Measurements from ENCODE around the gene SLC46A1.
A peak's percentile ranks its signal among the peaks of the same experiment; 100 is the strongest.
"Not testable (repeated sequence)": the region's sequence is repeated elsewhere in the genome, so short reads cannot be mapped to it uniquely, and the experiment has no call there.

SLC46A1 gene

DNA sequence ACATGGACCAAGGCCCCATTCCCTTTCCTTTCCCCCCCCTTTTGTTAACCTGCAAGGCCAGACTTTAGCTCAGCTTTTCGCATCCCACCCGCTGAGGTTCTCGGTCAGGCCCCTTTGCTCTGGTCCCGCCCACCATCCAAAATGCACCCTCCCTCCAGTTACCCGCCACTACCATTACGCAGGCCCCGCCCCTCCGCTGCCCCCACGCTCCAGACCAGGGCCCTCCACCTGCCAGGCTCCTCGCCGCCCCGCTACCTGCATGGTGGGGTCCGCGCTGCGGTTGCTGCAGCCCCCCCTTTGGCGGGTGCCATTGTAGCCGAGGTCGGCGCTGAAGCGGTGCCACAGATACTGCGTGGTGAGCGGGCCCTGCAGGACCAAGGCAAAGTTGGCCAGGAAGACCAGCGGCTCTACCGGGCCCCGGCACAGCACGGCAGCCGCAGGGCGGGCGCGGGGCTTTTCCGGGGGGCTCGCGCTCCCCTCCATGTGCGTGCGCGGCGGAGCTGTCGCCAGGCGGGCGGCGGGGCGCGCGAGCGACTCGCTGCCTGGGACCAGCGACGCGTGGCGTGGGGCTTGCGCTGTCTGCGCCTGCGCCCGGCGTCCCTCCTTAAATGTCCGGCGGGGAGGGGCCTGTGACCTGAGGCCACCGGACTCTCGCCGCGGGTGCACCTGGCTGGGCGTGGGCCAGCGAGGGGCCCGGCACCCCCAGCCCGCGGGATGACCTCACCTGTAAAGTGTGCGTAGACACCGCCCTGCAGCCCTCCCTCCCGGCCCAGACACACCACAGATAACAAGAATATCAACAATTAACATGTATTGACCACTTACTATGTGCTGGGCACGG, at the start of gene SLC46A1:
Gene SLC46A1, minus strand, starts transcription at position 581 of the 841 bp plus-strand sequence. Its CDS starts 98 bp downstream, at position 483.
- peak; percentile 79 for DNase-seq (ENCODE audit: low spot score)

- DNase-seq (ENCODE audit: low spot score) = no peak
Observed at GRCh38 chr17:28449859-28450258, 43.8 kb upstream of the SLC46A1 start.

- no peak for DNase-seq (ENCODE audit: low spot score)
Observed at GRCh38 chr17:28447396-28447760, 41.4 kb upstream of the SLC46A1 start.

DNA sequence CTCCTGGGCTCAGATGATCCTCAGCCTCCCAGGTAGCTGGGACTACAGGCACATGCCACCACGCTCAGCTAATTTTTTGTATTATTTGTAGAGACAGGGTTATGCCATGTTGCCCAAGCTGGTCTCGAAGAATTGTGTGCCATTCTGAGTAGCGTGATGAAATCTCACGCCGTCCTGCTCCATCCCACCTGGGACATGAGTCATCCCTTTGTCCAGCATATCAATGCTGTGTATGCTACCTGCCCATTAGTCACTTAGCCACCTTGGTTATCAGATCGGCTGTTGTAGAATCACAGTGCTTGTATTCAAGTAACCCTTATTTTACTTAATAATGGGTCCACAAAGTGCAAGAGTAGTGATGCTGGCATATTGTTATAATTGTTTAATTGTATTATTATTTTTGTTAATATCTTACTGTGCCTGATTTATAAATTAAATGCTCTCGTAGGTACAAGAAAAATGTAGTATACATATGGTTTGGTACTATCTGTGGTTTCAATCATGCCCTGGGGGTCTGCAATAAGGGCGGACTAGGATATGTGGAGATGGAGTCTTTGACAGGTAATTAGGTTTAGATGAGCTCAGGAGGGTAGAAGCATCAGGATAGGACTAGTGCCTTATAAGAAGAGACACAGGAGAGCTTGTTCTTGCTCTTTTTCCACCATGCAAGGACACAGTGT, 40.8 kb upstream of the SLC46A1 start:
- DNase-seq (ENCODE audit: low spot score) = no peak

DNA sequence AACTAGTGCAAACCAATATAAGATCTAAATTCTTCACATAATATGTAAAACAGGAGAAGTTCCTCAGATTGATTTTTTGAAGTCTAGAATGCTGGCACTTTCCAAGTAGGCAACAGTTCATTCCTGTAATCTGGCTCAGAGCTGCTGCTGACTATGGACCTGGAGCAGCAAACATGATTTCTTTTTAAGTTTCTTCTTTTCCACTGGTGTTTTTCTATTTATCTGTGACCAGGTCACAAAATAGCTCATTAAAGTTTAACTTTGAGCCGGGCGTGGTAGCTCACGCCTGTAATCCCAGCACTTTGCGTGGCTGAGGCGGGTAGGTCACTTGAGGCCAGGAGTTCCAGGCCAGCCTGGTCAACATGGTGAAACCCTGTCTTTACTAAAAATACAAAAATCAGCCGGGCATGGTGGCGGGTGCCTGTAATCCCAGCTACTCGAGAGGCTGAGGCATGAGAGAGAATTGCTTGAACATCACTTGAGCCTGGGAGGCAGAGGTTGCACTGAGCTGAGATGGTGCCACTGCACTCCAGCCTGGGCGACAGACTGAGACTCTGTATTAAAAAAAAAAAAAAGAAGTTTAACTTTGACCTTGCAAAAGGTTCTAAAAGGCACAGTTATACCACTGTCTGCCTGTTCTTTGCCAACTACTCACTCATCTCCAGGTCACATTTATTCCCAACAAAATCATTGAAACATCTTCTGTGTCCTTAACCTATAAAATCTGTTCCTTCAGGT, 38.1 kb upstream of the SLC46A1 start:
- no peak for DNase-seq (ENCODE audit: low spot score)

DNA sequence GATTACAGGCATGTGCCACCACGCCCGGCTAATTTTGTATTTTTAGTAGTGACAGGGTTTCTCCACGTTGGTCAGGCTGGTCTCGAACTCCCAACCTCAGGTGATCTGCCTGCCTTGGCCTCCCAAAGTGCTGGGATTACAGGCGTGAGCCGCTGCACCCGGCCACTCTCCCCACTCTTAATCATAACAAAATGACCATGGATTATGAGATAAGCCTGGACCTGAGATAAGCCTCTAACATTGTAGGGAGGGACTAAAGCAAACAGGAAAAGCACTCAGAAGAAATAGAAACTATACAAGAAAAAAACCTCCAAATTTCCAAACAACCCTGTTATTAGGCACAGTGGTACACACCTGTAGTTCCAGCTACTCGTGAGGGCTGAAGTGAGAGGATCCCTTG, 28.3 kb upstream of the SLC46A1 start:
- DNase-seq (ENCODE audit: low spot score) = not testable (repeated sequence)

GRCh38 chr17:28433721-28434120, 27.7 kb upstream of the SLC46A1 start:
- DNase-seq (ENCODE audit: low spot score) = no peak

- DNase-seq (ENCODE audit: low spot score) = not testable (repeated sequence)
Observed at GRCh38 chr17:28427982-28428381, 22.0 kb upstream of the SLC46A1 start.

- DNase-seq (ENCODE audit: low spot score) = no peak
Observed at GRCh38 chr17:28427371-28427770, 21.4 kb upstream of the SLC46A1 start.

- DNase-seq (ENCODE audit: low spot score) = peak; percentile 74
Observed at GRCh38 chr17:28426081-28426519, 20.1 kb upstream of the SLC46A1 start.

- DNase-seq (ENCODE audit: low spot score) = no peak
Observed at GRCh38 chr17:28425206-28425605, 19.2 kb upstream of the SLC46A1 start.

DNA sequence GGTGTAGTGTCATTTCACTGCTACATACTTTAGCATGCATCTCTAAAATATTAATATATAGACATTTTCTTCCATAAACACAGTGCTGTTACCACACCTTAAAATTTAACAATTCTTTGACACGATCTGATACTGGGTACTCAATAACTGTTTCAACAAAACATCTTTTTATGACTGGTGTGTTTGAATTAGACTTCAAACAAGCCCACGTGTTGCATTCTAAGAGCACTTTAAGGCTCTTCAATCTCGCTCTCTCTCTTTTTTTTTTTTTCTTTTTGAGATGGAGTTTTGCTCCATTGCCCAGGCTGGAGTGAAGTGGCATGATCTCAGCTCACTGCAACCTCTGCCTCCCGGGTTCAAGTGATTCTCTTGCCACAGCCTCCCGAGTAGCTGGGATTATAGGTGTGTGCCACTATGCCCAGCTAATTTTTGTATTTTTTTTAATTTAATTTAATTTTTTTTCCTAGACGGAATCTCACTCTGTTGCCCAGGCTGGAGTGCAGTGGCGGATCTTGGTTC, 15.8 kb upstream of the SLC46A1 start:
- no peak for DNase-seq (ENCODE audit: low spot score)

- peak; percentile 79 for DNase-seq (ENCODE audit: low spot score)
Observed at GRCh38 chr17:28416703-28417311, 10.8 kb upstream of the SLC46A1 start.

DNA sequence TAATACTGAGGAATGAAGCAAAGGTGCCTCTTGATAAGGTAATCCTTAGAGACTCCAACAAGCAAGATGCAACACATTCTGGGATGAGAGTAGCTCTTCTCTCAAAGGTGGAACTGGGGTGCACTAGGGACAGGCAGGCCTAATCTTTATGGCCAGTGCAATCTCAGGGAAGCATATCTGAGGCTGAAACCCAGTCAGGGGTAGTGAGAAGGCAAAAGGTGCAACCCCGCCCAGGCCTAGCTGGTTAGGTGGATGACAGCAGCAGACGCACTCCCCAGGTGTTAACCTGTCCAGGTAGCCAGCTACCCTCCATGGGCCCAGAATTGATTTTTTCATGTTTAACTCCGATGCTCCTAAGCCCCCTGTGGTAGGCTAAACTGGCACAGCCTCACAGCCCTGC, 9.9 kb upstream of the SLC46A1 start:
- DNase-seq (ENCODE audit: low spot score) = no peak

GRCh38 chr17:28413804-28414203, 7.8 kb upstream of the SLC46A1 start:
- no peak for DNase-seq (ENCODE audit: low spot score)

DNA sequence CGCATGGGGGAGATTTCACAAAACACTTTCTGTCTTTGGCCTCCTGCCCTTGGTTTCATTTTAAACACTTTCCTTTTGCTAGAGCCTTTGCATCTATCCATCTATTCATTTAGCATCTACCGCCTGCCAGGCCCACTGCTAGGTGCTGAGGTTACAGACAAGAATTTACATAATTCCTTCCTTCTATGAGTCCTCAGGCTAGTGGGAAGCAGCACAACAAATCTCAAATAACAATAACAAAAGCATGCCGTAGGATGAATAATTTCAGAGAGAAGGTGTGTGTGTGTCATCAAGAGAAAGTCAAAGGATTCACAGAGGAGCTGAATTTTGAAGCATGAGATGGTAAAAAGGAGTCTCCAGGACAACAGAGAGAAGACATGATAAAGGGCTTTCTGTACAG, 6.1 kb upstream of the SLC46A1 start:
- no peak for DNase-seq (ENCODE audit: low spot score)

DNA sequence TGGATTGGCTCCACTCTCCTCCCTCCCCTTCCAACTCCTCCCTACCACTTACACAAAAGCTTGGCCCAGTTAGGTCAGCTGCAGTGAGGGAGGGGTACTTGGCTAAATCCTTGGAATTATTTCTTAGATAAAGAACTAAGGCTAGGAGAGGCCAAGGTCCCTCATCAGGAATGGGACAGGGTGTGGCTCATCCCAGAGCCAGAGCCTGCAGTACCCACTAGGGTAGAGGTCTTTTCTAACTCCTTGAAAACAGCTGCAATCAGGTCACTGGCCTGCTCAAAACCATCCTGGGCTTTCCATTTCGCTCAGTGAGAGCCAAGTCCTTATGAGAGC, 1.9 kb upstream of the SLC46A1 start:
- DNase-seq (ENCODE audit: low spot score) = peak; percentile 71

DNA sequence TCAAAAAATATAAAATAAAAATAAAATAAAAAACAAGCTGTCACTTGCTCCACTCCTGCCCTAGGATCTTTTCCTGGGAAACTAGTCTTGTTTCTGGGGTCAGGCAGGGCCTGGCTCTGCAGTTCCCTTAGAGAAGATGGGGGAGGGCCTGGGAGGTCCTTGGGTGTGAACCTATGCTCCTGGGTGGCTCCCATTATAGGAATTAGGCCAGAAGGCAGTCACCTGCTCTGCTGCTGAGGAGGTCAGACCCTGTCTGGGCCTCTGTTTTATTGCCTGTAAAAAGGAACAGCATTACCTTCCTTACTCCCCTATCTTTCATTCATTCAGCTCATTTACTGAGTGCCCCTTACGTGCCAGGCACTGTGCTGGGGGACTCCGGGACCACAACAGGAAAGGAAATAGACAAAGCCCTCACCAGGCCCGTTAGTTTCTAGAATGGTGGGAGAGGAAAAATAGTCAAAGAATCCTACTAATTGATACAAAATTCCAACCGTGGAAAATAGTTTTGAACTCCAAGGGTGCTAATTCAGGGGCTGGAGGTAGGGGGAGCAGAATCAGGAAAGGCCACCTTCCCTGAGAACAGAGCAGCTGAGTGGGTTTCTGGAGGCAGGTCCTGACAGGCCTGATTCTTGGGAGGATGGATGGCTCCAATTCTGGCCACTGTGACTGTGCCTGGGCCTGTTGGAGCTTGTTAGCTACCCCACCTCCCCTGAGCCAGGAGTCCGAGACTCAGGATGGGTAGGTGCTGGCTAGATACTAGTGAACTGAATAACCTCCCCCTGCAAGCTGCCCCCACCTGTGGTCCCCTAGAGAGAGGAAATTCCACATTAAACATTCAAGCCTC, 1.3 kb upstream of the SLC46A1 start:
- peak; percentile 65 for DNase-seq (ENCODE audit: low spot score)

DNA sequence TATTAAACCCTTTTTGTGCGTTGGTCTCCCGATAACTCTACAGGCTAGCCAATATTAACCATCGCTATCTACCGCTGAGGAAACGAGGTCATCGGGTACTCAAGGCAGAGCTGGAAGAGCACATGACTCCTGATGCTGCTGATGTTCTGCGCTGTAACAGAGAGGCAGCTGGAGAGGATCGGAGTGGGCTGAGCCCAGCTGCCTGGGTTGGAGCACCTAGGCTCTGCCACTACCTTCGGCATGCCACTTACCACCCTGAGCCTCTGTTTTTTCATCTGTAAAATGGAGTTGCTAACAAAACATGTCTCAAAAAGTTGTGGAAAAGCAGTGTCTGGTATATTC, 432 bp upstream of the SLC46A1 start:
- peak; percentile 41 for DNase-seq (ENCODE audit: low spot score)

DNA sequence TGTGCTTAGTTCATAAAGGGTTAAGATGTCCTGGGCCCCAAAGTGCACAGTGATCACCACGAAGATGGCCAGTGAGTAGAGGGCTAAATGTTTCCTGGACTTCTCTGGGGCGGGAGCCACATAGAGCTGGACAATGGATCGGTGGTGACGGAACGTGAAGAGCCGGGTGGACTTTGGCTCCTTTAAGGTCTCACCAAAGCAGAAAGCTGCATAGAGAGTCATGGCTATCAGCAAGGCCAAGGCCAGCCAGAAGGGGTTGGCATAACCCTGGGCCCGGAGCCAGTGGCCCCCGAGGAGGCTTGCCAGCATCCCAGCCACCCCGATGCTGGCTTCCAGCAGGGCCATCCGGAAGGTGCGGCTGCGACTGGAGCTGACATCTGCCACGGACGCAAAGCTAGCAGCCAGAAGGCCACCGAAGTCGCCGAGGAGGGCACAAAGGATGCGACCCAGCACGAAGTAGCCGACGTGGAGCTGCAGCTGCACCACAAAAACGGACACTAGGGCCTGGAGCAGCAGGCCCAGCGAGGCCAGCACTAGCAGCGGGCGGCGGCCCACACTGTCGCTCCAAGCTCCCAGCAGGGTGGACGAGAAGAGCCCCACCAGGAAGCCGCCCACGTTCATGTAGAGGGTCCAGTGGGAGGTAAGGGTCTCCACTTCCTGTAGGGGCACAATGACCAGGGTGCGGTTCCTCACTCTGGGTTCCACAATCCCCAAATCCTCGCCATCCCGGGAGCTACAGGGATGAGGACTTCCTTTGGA, 1.0 kb downstream of the SLC46A1 start:
- no peak for DNase-seq (ENCODE audit: low spot score)

DNA sequence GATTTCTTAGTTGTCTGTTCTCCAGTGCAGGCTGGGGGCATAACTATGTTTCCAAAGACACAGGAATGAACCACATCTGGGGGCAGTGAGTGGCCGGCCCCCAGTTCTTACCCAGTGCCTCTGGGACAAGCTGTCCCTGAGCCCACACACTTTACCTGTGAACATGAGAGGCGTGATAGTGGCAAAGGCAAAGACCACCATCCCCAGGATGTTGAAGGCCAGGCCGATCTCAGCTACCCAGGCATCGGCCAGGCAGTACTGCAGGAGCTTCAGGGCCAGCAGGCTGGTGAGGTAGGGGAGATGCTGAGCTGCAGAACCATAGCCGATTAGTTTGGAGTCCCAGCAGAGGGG, 1.6 kb downstream of the SLC46A1 start:
- DNase-seq (ENCODE audit: low spot score) = no peak

Data from iPS-NIHi11 (cell line).